Smooth muscle cell (in vitro differentiated cells): Measurements from ENCODE around the gene NHEJ1. TPM values are rescaled to one million over a fixed set of nuclear protein-coding genes. Genes with fewer than 3 reads are reported as not detected.

Source experiments
- DNase-seq: peaks from one replicate; lab custom pipeline; 2025; ENCODE audit not compliant: unreplicated experiment; lab: John Stamatoyannopoulos, UW
- H2AFZ ChIP-seq: fragments of 200-600 bp; sonication (generic); 2 replicates; pipeline ENCODE4 v1.6.0; 2016; ENCODE audit warnings: antibody characterized with exemption, low read depth, mild to moderate bottlenecking
- H3F3A ChIP-seq: fragments of 200-600 bp; sonication (generic); 2 replicates; pipeline ENCODE4 v1.6.0; 2017; ENCODE audit warnings: antibody characterized with exemption, low read depth
- H3K27ac ChIP-seq: fragments of 200-600 bp; sonication (generic); 2 replicates; pipeline ENCODE4 v1.5.1; 2016; ENCODE audit warnings: low read depth, mild to moderate bottlenecking
- H3K27me3 ChIP-seq: fragments of 200-600 bp; sonication (generic); 2 replicates; pipeline ENCODE4 v1.6.1; 2016; ENCODE audit warnings: low read depth, mild to moderate bottlenecking
- H3K36me3 ChIP-seq: fragments of 200-600 bp; sonication (generic); 2 replicates; pipeline ENCODE4 v1.5.1; 2016; ENCODE audit warnings: low read depth
- H3K4me1 ChIP-seq: fragments of 200-600 bp; sonication (generic); 2 replicates; pipeline ENCODE4 v1.5.1; 2016; ENCODE audit warnings: low read depth
- H3K4me2 ChIP-seq: fragments of 200-600 bp; sonication (generic); 2 replicates; pipeline ENCODE4 v1.6.0; 2016; ENCODE audit warnings: mild to moderate bottlenecking
- H3K4me3 ChIP-seq: fragments of 200-600 bp; sonication (generic); 2 replicates; pipeline ENCODE4 v1.5.1; 2016; ENCODE audit warnings: mild to moderate bottlenecking
- H3K79me2 ChIP-seq: fragments of 200-600 bp; sonication (generic); 2 replicates; pipeline ENCODE4 v1.6.0; 2016; ENCODE audit warnings: low read depth, mild to moderate bottlenecking
- H3K9ac ChIP-seq: fragments of 200-600 bp; sonication (generic); 2 replicates; pipeline ENCODE4 v1.6.0; 2016; ENCODE audit warnings: low read depth
- H3K9me3 ChIP-seq: fragments of 200-600 bp; sonication (generic); replicated peaks from 2 replicates; pipeline ENCODE4 v1.5.1; 2016; ENCODE audit warnings: low read depth
- H4K20me1 ChIP-seq: fragments of 200-600 bp; sonication (generic); 2 replicates; pipeline ENCODE4 v1.6.0; 2016; ENCODE audit warnings: low read depth
- WGBS: methylation state at CpG from one replicate; pipeline ENCODE4 v1.1.7; 2016; ENCODE audit warnings: low lambda C conversion rate; 5-methylcytosine and 5-hydroxymethylcytosine counted together
- polyA plus RNA-seq: library from polyadenylated mRNA; unstranded; fragments of >200 nt; fragmentation: Nextera tagmentation; extraction: Ambion mirVana; gene quantifications from 2 replicates; pipeline ENCODE4 v1.2.1, GENCODE V29; 2016
- total RNA-seq: library from RNA; depleted of rRNA; stranded (reverse); fragments of >200 nt; gene quantifications from 2 replicates; pipeline ENCODE4 v1.2.3, GENCODE V29; 2014
- TF ChIP-seq, protein P1 (sequence below): fragments of 200-600 bp; sonication (generic); IDR thresholded peaks from 2 replicates; pipeline ENCODE4 v1.5.1; 2017; ENCODE audit warnings: borderline replicate concordance, mild to moderate bottlenecking, antibody characterized with exemption; ENCODE audit not compliant: insufficient read depth, poor library complexity, severe bottlenecking

Gene NHEJ1
- total and polyA plus RNA-seq, 2 experiments from 2014 or later = 6.0 to 8.5 TPM

DNA sequence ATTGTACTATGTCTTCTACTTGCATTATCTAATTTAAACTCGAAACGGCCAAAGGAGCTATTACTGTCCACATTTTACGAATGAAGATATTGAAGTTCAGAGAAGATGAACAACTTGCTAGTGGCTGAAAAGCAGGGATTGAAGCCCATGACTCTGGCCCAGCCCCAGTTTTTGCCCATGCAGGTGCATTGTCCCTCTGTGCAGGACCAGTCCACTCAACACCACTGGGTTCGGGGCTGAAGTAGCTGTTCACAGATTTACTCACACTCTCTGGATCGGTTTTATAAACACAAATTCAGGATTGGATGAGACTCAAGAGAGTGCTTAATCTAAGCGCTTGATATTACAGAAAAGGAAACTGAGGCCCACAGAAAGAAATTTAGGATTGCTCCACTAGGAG is 98.5 kb downstream of the NHEJ1 start:
- Histone ChIP-seq H3K27ac (no peak overlapping the region), H3K9me3 (no peaks in the 10 kb centered on the region), H3K4me3 (no peak overlapping the region), H4K20me1 (no peaks in the 10 kb centered on the region), H3K9ac (no peak overlapping the region), H3K79me2 (no peaks in the 10 kb centered on the region), H3K27me3 (peaks cover 94% of the 10 kb centered on the region), H3K4me1 (peaks cover 4% of the 10 kb centered on the region), H3K4me2 (no peak overlapping the region), H2AFZ (no peak overlapping the region), H3K36me3 (no peaks in the 10 kb centered on the region), H3F3A (no peaks in the 10 kb centered on the region)
- TF ChIP-seq, protein P1, sequence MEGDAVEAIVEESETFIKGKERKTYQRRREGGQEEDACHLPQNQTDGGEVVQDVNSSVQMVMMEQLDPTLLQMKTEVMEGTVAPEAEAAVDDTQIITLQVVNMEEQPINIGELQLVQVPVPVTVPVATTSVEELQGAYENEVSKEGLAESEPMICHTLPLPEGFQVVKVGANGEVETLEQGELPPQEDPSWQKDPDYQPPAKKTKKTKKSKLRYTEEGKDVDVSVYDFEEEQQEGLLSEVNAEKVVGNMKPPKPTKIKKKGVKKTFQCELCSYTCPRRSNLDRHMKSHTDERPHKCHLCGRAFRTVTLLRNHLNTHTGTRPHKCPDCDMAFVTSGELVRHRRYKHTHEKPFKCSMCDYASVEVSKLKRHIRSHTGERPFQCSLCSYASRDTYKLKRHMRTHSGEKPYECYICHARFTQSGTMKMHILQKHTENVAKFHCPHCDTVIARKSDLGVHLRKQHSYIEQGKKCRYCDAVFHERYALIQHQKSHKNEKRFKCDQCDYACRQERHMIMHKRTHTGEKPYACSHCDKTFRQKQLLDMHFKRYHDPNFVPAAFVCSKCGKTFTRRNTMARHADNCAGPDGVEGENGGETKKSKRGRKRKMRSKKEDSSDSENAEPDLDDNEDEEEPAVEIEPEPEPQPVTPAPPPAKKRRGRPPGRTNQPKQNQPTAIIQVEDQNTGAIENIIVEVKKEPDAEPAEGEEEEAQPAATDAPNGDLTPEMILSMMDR = no peak
- 80% methylated on average over 6 of the region's 6 CpGs for WGBS
- no peak for DNase-seq

DNA sequence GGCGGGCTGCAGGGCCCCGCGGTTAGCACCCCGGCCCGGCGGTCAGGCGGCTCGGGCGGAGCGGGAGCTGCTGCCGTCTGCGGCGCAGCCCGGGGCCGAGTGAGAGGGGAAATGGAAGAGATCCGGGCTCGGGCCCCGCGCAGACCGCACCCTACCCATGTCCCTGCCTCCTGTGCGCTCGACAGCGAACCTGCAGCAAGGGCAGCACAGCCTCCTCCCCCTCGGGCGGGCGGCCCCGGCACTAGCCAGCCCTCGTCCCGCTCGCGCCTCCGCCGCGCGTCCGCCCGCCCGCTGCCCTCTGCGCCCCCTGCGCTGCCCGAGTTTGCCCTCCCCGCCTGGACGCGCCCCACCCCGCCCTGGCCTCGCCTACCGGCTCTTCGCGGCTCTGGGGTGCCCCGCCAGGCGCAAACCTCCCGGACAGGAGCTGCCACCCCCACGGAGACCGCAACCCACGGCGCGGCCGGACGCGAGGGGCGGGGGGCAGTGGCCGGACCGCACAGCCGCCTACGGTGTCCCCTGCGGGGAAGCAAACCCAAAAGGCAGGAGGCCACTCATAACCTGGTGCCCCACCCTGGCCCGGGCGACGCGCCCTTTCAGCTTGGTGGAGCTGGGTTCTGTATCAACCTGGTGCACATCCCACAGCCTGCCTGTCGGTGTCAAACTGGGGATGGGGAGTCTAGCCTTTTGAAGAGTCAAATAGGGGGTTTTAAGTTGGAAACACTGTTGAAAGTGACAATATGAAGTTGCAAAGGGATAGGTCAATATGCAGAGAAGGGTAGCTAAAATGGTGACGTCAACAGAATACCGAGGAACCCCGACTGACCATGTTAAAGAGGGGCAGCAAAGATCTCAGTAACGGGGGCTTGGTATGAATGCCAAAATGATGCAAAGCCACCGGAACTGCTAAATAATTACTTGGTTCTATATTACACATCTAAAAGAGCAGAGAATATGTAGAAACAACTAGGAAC is 99.5 kb downstream of the NHEJ1 start, which contains the start of gene IHH:
Gene IHH (minus strand): TSS at position 101 of the 971 bp plus-strand sequence. CDS start 454 bp downstream, outside the sequence.
- Histone ChIP-seq H2AFZ (no peak within 1 kb of the TSS), H3K27ac (no peak within 1 kb of the TSS), H3F3A (no peaks in the 10 kb centered on the region), H3K9ac (no peak within 1 kb of the TSS), H3K27me3 (peaks cover 99% of the 10 kb centered on the region), H4K20me1 (no peaks in the 10 kb centered on the region), H3K36me3 (no peaks in the 10 kb centered on the region), H3K4me3 (peak within 1 kb of the TSS; percentile 38), H3K79me2 (no peaks in the 10 kb centered on the region), H3K9me3 (no peaks in the 10 kb centered on the region), H3K4me2 (peak within 1 kb of the TSS; percentile 75), H3K4me1 (peaks cover 4% of the 10 kb centered on the region)
- TF ChIP-seq, protein P1 = no peak
- WGBS = 9% methylated on average over 52 of the region's 76 CpGs
- no peak for DNase-seq

DNA sequence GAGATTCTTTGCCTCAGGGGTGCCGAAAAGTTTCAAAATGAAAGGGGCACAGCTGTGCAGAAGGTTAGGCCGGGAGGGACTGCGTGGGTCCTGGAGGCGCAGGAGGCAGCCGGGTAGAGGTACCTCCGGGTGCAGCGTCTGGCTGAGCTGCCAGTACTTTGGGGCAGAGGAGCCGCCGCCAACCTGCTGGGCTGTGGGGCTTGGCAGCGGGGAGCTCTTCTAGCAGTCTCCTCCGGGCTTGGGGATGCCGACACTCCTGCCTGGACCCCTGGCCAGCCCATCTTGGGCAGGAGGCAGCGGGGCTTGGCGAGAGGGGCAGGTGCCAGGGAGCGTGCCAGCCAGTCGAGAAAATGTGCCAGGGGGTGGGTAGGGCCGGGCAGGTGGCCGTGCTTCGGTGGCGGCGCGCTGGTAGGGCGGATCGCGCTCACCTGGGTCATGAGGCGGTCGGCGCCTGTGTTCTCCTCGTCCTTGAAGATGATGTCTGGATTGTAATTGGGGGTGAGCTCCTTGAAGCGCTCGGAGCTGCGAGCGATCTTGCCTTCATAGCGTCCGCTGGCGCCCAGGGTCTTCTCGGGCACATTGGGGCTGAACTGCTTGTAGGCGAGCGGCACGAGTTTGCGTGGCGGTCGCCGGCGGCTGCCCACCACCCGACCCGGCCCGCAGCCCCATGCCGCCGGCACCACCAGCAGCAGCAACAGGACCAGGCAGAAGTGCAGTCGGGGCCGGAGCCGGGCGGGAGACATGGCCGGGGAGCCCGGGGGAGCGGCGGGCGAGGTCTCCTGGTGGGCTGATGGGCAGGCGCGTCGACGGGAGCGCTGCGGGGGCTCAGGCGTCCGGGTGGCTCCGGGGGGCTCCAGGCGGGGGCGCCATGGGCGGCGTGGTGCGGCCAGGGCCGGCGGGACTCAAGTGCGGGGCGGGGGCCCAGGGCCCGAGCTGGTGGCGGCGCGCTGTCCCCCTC is 100.6 kb downstream of the NHEJ1 start:
- peak overlapping the region; percentile 38 for H3K4me3 ChIP-seq
- no peaks in the 10 kb centered on the region for H4K20me1 ChIP-seq
- no peak for DNase-seq
- no peaks in the 10 kb centered on the region for H3K9me3 ChIP-seq
- no peak overlapping the region for H3K27ac ChIP-seq
- no peaks in the 10 kb centered on the region for H3K36me3 ChIP-seq
- no peaks in the 10 kb centered on the region for H3F3A ChIP-seq
- TF ChIP-seq, protein P1 = no peak
- H2AFZ ChIP-seq = no peak overlapping the region
- peak overlapping the region; percentile 36 for H3K4me2 ChIP-seq
- no peaks in the 10 kb centered on the region for H3K79me2 ChIP-seq
- H3K27me3 ChIP-seq = peaks cover 97% of the 10 kb centered on the region
- WGBS = 20% methylated on average over 41 of the region's 81 CpGs
- peaks cover 4% of the 10 kb centered on the region for H3K4me1 ChIP-seq
- no peak overlapping the region for H3K9ac ChIP-seq
